HepG2 (cell line): ENCODE data around the gene SRCIN1. TPM values are rescaled to one million over a fixed set of nuclear protein-coding genes. Genes with fewer than 3 reads are reported as not detected.
A peak's percentile ranks its signal among the peaks of the same experiment; 100 is the strongest.

Experiments
- ATAC-seq: fragments of 200-7000 bp; cut with Tn5 transposase; 3 replicates; pipeline ENCODE4 v1.9.1; 2020; ENCODE audit warnings: mild to moderate bottlenecking, moderate library complexity
- BruUV-seq: library from RNA; stranded (reverse); fragments of 400-500 nt; replicated peaks from 2 replicates; lab custom pipeline; 2021; lab: Mats Ljungman, UMichigan
- CTCF ChIA-PET: fragments of 300-600 bp; formaldehyde crosslinking; extraction: SDS; loops from one replicate; lab custom pipeline; 2021; ENCODE audit warnings: low total read pairs, inconsistent platforms, low intra/inter-chr PET ratio; lab: Yijun Ruan, JAX
- POLR2A ChIA-PET: fragments of 350-600 bp; sonication (Branson Sonifier 250); formaldehyde crosslinking; loops from one replicate; lab custom pipeline; 2020; ENCODE audit warnings: antibody characterized with exemption, inconsistent platforms; lab: Yijun Ruan, JAX
- DNase-seq: peaks from one replicate; pipeline ENCODE4 v3.0.0-alpha.2; 2015; ENCODE audit warnings: low spot score
- FAIRE-seq: peaks from 3 replicates; lab custom pipeline; 2011; peaks lifted over from hg19 to GRCh38; lab: Jason Lieb, UNC
- H2AFZ ChIP-seq: one replicate; pipeline ENCODE4 v1.6.1; 2011; ENCODE audit warnings: low read length, inconsistent platforms
- H3K27ac ChIP-seq: fragments of 300-600 bp; 3 replicates; pipeline ENCODE4 v1.8.0; 2011; ENCODE audit warnings: mixed run types, mild to moderate bottlenecking, mixed read lengths, low read length, inconsistent platforms; ENCODE audit not compliant: insufficient read depth; ENCODE audit errors: extremely low read length
- H3K27me3 ChIP-seq, 2 experiments: fragments of 200-600 bp in 1 of 2; 2 replicates in 1 of 2; 3 replicates in 1 of 2; pipeline versions ENCODE4 v1.6.0 to v1.8.0; 2011; ENCODE audit warnings: low read length in 2 of 2, mild to moderate bottlenecking in 2 of 2, moderate library complexity in 2 of 2, inconsistent platforms in 1 of 2; ENCODE audit not compliant: insufficient read depth in 2 of 2, control insufficient read depth in 1 of 2
- H3K36me3 ChIP-seq, 2 experiments: fragments of 200-600 bp in 1 of 2; replicated peaks in 1 of 2; 2 replicates in 1 of 2; 3 replicates in 1 of 2; pipeline versions ENCODE4 v1.5.1 to v1.8.0; 2011; ENCODE audit warnings: low read length in 2 of 2, inconsistent platforms in 1 of 2; ENCODE audit not compliant: insufficient read depth in 2 of 2, control insufficient read depth in 1 of 2
- H3K4me1 ChIP-seq: 2 replicates; pipeline ENCODE4 v1.5.1; 2012; ENCODE audit warnings: low read length, inconsistent platforms; ENCODE audit not compliant: insufficient read depth
- H3K4me2 ChIP-seq: 2 replicates; pipeline ENCODE4 v1.6.0; 2011; ENCODE audit warnings: low read depth, low read length, inconsistent platforms
- H3K4me3 ChIP-seq, 3 experiments: fragments of 200-600 bp in 1 of 3; sonication (generic), shearing (Covaris generic) in 1 of 3; replicated peaks in 1 of 3; 2 replicates each; pipeline ENCODE4 v1.5.1; 2011 to 2016; ENCODE audit warnings: low read length in 3 of 3, inconsistent platforms in 2 of 3, low read depth in 2 of 3, mild to moderate bottlenecking in 2 of 3, control low read depth in 1 of 3, mixed read lengths in 1 of 3; ENCODE audit not compliant: insufficient read depth in 1 of 3
- H3K79me2 ChIP-seq: one replicate; pipeline ENCODE4 v1.6.1; 2011; ENCODE audit warnings: low read length, inconsistent platforms; ENCODE audit not compliant: insufficient read depth
- H3K9ac ChIP-seq: 2 replicates; pipeline ENCODE4 v1.6.0; 2011; ENCODE audit warnings: mild to moderate bottlenecking, low read depth, low read length, inconsistent platforms; ENCODE audit not compliant: insufficient read depth
- H3K9me3 ChIP-seq: 2 replicates; pipeline ENCODE4 v1.5.1; 2012; ENCODE audit warnings: mild to moderate bottlenecking, low read length
- H4K20me1 ChIP-seq: 2 replicates; pipeline ENCODE4 v1.6.0; 2011; ENCODE audit warnings: inconsistent platforms, mild to moderate bottlenecking, low read length, moderate library complexity; ENCODE audit not compliant: insufficient read depth
- AKAP8 ChIP-seq: sonication (generic); formaldehyde crosslinking; IDR thresholded peaks from 2 replicates; pipeline ENCODE4 v1.5.1; 2020; ENCODE audit warnings: mild to moderate bottlenecking, missing genetic modification reagents
- ARID2 ChIP-seq: sonication (generic); formaldehyde crosslinking; IDR thresholded peaks from 2 replicates; pipeline ENCODE4 v1.8.1; 2022; ENCODE audit warnings: mild to moderate bottlenecking, missing genetic modification reagents, borderline replicate concordance
- BCL3 ChIP-seq: sonication (generic); formaldehyde crosslinking; IDR thresholded peaks from 2 replicates; pipeline ENCODE4 v1.5.1; 2020; ENCODE audit warnings: mild to moderate bottlenecking, missing genetic modification reagents, moderate library complexity
- E2F5 ChIP-seq: sonication (generic); formaldehyde crosslinking; conservative IDR thresholded peaks from 2 replicates; pipeline ENCODE4 v1.4.0; 2020; ENCODE audit warnings: missing genetic modification reagents
- GZF1 ChIP-seq: sonication (generic); formaldehyde crosslinking; IDR thresholded peaks from 2 replicates; pipeline ENCODE4 v1.5.1; 2020; ENCODE audit warnings: mild to moderate bottlenecking, missing genetic modification reagents
- HNF4G ChIP-seq, 2 experiments: sonication (generic) in 1 of 2; formaldehyde crosslinking in 1 of 2; IDR thresholded peaks; 2 replicates each; pipeline versions ENCODE4 v1.4.0 to v1.6.1; 2011 to 2020; ENCODE audit warnings: borderline replicate concordance in 2 of 2, low read depth in 2 of 2, mild to moderate bottlenecking in 2 of 2, low read length in 1 of 2, missing genetic modification reagents in 1 of 2, moderate library complexity in 1 of 2
- ISL2 ChIP-seq: sonication (generic); formaldehyde crosslinking; IDR thresholded peaks from 2 replicates; pipeline ENCODE4 v1.5.0; 2020; ENCODE audit warnings: missing genetic modification reagents
- MTF2 ChIP-seq: sonication (generic); formaldehyde crosslinking; IDR thresholded peaks from 2 replicates; pipeline ENCODE4 v1.5.0; 2020; ENCODE audit warnings: missing genetic modification reagents, borderline replicate concordance
- NR2F2 ChIP-seq: IDR thresholded peaks from 2 replicates; pipeline ENCODE4 v1.6.1; 2012; ENCODE audit warnings: low read depth, inconsistent platforms, borderline replicate concordance
- POLR2G ChIP-seq: fragments of 200-400 bp; formaldehyde crosslinking; IDR thresholded peaks from 2 replicates; pipeline ENCODE4 v1.6.1; 2018; ENCODE audit warnings: mild to moderate bottlenecking, low read depth, low read length, moderate library complexity
- WIZ ChIP-seq: sonication (generic); formaldehyde crosslinking; IDR thresholded peaks from 2 replicates; pipeline ENCODE4 v1.5.1; 2020; ENCODE audit warnings: mild to moderate bottlenecking, missing genetic modification reagents
- ZEB1 ChIP-seq: IDR thresholded peaks from 2 replicates; pipeline ENCODE4 v1.6.1; 2012; ENCODE audit warnings: mild to moderate bottlenecking, low read depth, inconsistent platforms; ENCODE audit not compliant: insufficient replicate concordance
- ZMYM2 ChIP-seq: sonication (generic); formaldehyde crosslinking; IDR thresholded peaks from 2 replicates; pipeline ENCODE4 v1.8.0; 2022; ENCODE audit warnings: mild to moderate bottlenecking, missing genetic modification reagents
- ZNF660 ChIP-seq: sonication (generic); formaldehyde crosslinking; IDR thresholded peaks from 2 replicates; pipeline ENCODE4 v1.5.1; 2020; ENCODE audit warnings: mild to moderate bottlenecking, low read depth, missing genetic modification reagents, borderline replicate concordance
- ZSCAN22 ChIP-seq: sonication (generic); formaldehyde crosslinking; IDR thresholded peaks from 2 replicates; pipeline ENCODE4 v1.4.0; 2020; ENCODE audit warnings: mild to moderate bottlenecking, missing genetic modification reagents
- WGBS: methylation state at CpG from one replicate; pipeline ENCODE4 v1.1.6; 2017; ENCODE audit warnings: low lambda C conversion rate; 5-methylcytosine and 5-hydroxymethylcytosine counted together
- in situ Hi-C: cut with HindIII; loops from 2 replicates; pipeline ENCODE4 v1.10.0; 2017; ENCODE audit warnings: low pct_unique_long_range_greater_than_20kb; ENCODE audit not compliant: extremely low pct_ligation_motif_present
- intact Hi-C: fragments of 100-400 bp; cut with micrococcal nuclease; formaldehyde crosslinking; loops from one replicate; pipeline ENCODE4 v1.10.0; 2022; ENCODE audit not compliant: unreplicated experiment
- polyA plus RNA-seq, 8 experiments: library from polyadenylated mRNA; depleted of rRNA in 3 of 8; stranded (reverse) in 7 of 8; unstranded in 1 of 8; fragments of >200 nt; fragmentation: Illumina TruSeq in 4 of 8; extraction: Trizol in 4 of 8; gene quantifications; 2 replicates each; pipeline versions ENCODE4 v1.2.1 to v1.2.3, GENCODE V29; 2011 to 2016; ENCODE audit warnings: low read depth in 4 of 8, missing spikeins in 1 of 8, mixed read lengths in 1 of 8; ENCODE audit not compliant: insufficient read depth in 1 of 8
- total RNA-seq, 5 experiments: library from RNA; depleted of rRNA; stranded (reverse); fragments of >200 nt; fragmentation: Illumina TruSeq; extraction: Trizol; gene quantifications; 2 replicates each; pipeline ENCODE4 v1.2.3, GENCODE V29; 2016; ENCODE audit warnings: low read depth in 1 of 5

Gene SRCIN1
- total and polyA plus RNA-seq, 2 of the 13 experiments (the other 11 are each of a cell fraction or from before 2014, with no cell fraction given): 1.2 to 9.6 TPM

GRCh38 chr17:38586788-38587187 lies 19.0 kb downstream of the SRCIN1 start:
- TF ChIP-seq ZSCAN22 (CRISPR knock-in tag) (peak; percentile 76; the same call in 1 of the 2 replicates), BCL3 (CRISPR knock-in tag) (no peak)
- no peaks in the 10 kb centered on the region for H3K79me2 ChIP-seq
- BruUV-seq: no TSS peak
- no peak overlapping the region for H3K9ac ChIP-seq
- intact Hi-C loops: no loop called here
- no peak overlapping the region for H2AFZ ChIP-seq
- no peaks in the 10 kb centered on the region for H3K9me3 ChIP-seq
- POLR2A ChIA-PET: interaction anchor here (1.5 to 1.7 kb wide), 2 partner anchors 14 to 19 kb away, joined by 4 to 7 read pairs; partner anchors contain the start of gene SRCIN1
- H3K27me3 ChIP-seq: peaks cover 0 to 18% of the 10 kb centered on the region in 2 experiments; a peak in 3 of 5 replicates
- no peak overlapping the region for H3K27ac ChIP-seq
- CTCF ChIA-PET: no interaction called here
- FAIRE-seq: no peak
- 40% methylated on average over 3 of the region's 7 CpGs for WGBS
- no peak for DNase-seq
- in situ Hi-C loops: loop anchor here (5.0 kb wide), 1 partner anchor 34 kb away; no protein-coding TSS in a partner anchor
- no peak for ATAC-seq
- peaks cover 52% of the 10 kb centered on the region for H3K4me1 ChIP-seq
- H3K36me3 ChIP-seq: no peaks in the 10 kb centered on the region
- H3K4me2 ChIP-seq: no peak overlapping the region
- H4K20me1 ChIP-seq: peaks cover 14% of the 10 kb centered on the region; the same call in 1 of the 2 replicates
- H3K4me3 ChIP-seq: no peak overlapping the region

- H3K4me2 ChIP-seq: no peak overlapping the region
- H3K4me3 ChIP-seq: no peak overlapping the region
- no peaks in the 10 kb centered on the region for H3K36me3 ChIP-seq
- H4K20me1 ChIP-seq: peaks cover 14% of the 10 kb centered on the region; the same call in 1 of the 2 replicates
- H3K9me3 ChIP-seq: no peaks in the 10 kb centered on the region
- in situ Hi-C loops: loop anchor here (5.0 kb wide), 1 partner anchor 34 kb away; no protein-coding TSS in a partner anchor
- POLR2A ChIA-PET: interaction anchor here (1.6 to 1.7 kb wide), 2 partner anchors 15 to 75 kb away, joined by 4 to 7 read pairs; no protein-coding TSS in a partner anchor
- FAIRE-seq (no peak), DNase-seq (no peak), ATAC-seq (no peak)
- no peaks in the 10 kb centered on the region for H3K79me2 ChIP-seq
- H3K4me1 ChIP-seq: peaks cover 45% of the 10 kb centered on the region
- CTCF ChIA-PET: interaction anchor here (2.0 to 2.6 kb wide), 2 partner anchors 77 to 81 kb away, joined by 19 to 24 read pairs; no protein-coding TSS in a partner anchor
- intact Hi-C loops: loop anchor here (2.0 kb wide), 1 partner anchor 93 kb away; no protein-coding TSS in a partner anchor
- no TSS peak for BruUV-seq
- H3K9ac ChIP-seq: no peak overlapping the region
- peaks cover 0 to 22% of the 10 kb centered on the region in 2 experiments; a peak in 3 of 5 replicates for H3K27me3 ChIP-seq
- no peak overlapping the region for H2AFZ ChIP-seq
- WGBS: 43% methylated on average over 7 of the region's 7 CpGs
- no peak overlapping the region for H3K27ac ChIP-seq
- no peak for TF ChIP-seq GZF1
- TF ChIP-seq MTF2 (CRISPR knock-in tag): 0 out of 2 replicates have a peak, but pooled peaks have one; percentile 31
- peak; percentile 38; the same call in 1 of the 2 replicates for TF ChIP-seq AKAP8 (CRISPR knock-in tag)
- TF ChIP-seq HNF4G (IDR thresholded peaks at IDR 0.05; ENCODE audit: borderline replicate concordance, low read depth, low read length): no peak
- TF ChIP-seq HNF4G (CRISPR knock-in tag; IDR thresholded peaks at IDR 0.05; ENCODE audit: borderline replicate concordance, low read depth): no peak
- TF ChIP-seq ZNF660 (CRISPR knock-in tag): no peak
- TF ChIP-seq ZEB1: no peak
- TF ChIP-seq NR2F2: no peak
- TF ChIP-seq E2F5 (CRISPR knock-in tag): no peak
- 0 out of 2 replicates have a peak, but pooled peaks have one; percentile 19 for TF ChIP-seq POLR2G
- no peak for TF ChIP-seq WIZ (CRISPR knock-in tag)
- no peak for TF ChIP-seq ISL2 (CRISPR knock-in tag)
- TF ChIP-seq ARID2 (CRISPR knock-in tag): no peak
- no peak for TF ChIP-seq ZMYM2 (CRISPR knock-in tag)
These were observed 19.7 kb downstream of the SRCIN1 start for GRCh38 chr17:38585918-38586529.
